22Rv1 (cell line): ENCODE measurements around the gene MGAT5B.

Experiments used
- H3K27ac ChIP-seq: fragments of 450-650 bp; 2 replicates; pipeline ENCODE4 v1.5.1; 2017
- ZFX ChIP-seq: fragments of 450-650 bp; IDR thresholded peaks from 2 replicates; pipeline ENCODE4 v1.6.1; 2017; ENCODE audit warnings: antibody characterized with exemption, borderline replicate concordance
- TF ChIP-seq, protein P1 (sequence below): fragments of 450-650 bp; IDR thresholded peaks from 2 replicates; pipeline ENCODE4 v1.5.1; 2017; ENCODE audit warnings: mild to moderate bottlenecking

MGAT5B gene

DNA sequence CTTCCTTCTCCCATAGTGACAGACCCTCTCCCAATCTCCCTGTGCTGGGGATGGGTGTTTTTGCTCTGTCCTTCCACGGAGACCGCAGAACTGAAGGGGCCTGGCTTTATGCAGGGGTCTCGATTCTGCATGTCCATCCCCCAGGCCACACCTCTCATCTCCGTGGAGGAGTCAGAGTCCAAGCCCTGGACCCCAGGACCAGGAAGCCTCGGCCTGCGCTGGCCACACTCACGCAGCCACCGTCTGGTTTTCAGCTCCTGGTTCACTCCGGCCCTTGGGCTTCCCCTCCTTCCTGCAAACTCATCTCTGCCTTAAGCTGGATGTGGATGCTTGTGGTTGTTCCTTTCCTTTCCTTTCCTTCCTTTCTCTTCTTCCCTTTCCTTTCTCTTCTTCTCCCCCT is 90.8 kb downstream of the MGAT5B start:
- no peak overlapping the region for H3K27ac ChIP-seq

DNA sequence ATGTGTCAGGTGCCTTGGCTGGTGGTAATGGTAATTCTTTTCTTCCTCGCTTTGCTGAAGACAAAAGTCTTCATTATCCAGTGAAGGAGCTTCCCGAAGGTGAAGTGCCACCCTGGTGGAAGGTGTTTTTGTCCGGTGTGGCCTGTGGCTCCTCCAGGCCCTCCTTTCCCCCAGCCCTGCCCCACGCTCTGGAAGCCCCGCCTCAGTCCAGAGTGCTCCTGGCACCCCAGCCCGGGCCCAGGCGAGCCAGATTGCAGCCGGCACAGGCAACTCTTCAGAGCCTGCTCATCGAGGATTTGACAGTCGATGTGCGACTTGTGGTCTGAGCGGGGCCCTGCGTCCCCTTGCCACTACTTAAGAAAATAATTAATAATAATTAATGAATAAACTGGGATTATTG is 93.7 kb downstream of the MGAT5B start:
- H3K27ac ChIP-seq: no peak overlapping the region
- TF ChIP-seq ZFX: no peak

More for the DNA sequence above, 90.8 kb downstream of the MGAT5B start:
- no peak for TF ChIP-seq ZFX
- TF ChIP-seq, protein P1, sequence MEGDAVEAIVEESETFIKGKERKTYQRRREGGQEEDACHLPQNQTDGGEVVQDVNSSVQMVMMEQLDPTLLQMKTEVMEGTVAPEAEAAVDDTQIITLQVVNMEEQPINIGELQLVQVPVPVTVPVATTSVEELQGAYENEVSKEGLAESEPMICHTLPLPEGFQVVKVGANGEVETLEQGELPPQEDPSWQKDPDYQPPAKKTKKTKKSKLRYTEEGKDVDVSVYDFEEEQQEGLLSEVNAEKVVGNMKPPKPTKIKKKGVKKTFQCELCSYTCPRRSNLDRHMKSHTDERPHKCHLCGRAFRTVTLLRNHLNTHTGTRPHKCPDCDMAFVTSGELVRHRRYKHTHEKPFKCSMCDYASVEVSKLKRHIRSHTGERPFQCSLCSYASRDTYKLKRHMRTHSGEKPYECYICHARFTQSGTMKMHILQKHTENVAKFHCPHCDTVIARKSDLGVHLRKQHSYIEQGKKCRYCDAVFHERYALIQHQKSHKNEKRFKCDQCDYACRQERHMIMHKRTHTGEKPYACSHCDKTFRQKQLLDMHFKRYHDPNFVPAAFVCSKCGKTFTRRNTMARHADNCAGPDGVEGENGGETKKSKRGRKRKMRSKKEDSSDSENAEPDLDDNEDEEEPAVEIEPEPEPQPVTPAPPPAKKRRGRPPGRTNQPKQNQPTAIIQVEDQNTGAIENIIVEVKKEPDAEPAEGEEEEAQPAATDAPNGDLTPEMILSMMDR: no peak

DNA sequence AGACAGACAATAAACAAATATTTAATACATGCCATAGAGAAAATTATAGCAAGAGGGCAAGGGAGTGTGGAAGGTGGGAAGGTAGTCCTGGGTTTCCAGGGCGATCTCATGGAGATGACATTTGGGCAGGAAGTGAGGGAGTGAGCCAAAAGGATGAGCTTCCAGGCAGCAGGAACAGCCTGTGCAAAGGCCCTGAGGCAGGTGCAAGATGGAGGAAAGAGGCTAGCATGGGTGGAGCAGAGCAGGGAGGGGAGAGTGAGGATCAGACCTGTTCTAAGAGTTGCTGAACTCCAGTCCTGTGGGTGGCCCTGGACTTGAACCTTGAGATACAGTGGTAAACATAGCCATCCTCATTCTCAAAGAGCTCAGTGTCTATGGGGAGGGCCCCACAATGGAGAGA is 94.7 kb downstream of the MGAT5B start:
- TF ChIP-seq ZFX: no peak
- TF ChIP-seq, protein P1: no peak
- no peak overlapping the region for H3K27ac ChIP-seq

DNA sequence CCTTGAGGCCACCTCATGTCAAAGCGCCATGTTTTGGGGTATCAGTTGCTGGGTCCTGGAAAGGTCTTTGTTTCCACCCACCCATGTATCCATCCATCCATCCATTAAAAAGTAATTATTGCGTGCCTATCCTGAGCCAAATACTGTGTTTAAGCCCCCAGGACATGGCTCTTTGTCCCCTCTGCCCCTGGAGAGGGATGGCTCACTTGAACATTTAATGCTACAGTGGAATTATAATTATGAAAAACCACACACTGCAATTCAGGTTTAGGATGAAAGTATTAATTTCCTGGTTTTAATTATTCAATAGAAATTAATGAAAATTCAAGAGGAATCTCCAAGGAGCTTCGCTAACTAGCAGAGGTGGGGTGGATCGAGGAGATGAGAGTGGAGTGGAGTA is 97.8 kb downstream of the MGAT5B start:
- H3K27ac ChIP-seq: no peak overlapping the region
- TF ChIP-seq ZFX: no peak
- TF ChIP-seq, protein P1: no peak

DNA sequence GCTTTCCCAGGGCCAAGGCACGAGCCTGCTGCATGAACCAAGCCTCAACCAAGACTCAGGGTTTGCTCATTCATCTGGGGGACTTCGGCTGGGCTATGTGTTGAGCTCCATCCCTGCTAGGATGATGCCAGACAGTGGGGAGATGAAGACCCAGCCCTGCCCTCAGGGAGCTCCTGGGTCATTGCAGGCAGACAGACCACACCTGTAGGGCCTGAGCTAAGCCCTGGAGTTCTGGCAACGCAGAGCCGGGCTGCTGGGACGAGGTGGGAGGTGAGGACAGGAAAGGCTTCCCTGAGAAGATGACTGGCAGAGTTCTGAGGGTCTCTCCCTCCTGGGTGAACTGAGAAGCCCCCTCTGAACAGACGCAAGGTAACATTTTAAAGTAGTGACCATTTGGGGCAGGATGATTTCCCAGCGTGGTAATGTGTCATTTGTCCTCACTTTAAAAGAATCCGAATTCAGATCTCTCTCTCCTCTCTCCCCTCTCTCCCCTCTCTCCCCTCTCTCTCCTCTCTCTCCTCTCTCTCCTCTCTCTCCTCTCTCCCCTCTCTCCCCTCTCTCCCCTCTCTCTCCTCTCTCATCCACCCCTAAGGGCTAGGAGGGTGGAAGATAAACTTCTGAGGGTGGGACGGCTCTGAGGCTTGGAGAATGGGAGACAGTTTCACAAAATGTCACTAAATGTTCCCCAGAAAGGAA is 98.4 kb downstream of the MGAT5B start:
- TF ChIP-seq, protein P1: no peak
- no peak for TF ChIP-seq ZFX
- H3K27ac ChIP-seq: no peak overlapping the region

DNA sequence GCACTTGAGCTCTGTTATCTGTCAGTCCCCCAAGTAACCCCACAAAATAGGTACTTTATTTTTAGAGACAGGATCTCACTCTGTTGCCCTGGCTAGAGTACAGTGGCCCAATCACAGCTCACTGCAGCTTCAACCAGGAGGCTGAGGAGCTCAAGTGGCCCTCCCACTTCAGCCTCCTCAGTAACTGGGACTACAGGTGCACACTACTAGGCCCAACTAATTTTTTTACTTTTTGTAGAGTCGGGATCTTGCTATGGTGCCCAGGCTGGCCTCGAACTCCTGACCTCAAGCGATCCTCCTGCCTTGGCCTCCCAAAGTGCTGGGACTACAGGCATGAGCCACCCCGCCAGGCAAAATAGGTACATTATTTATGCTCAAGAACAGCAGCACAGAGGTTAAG is 99.6 kb downstream of the MGAT5B start:
- TF ChIP-seq, protein P1: no peak
- TF ChIP-seq ZFX: no peak
- no peak overlapping the region for H3K27ac ChIP-seq

DNA sequence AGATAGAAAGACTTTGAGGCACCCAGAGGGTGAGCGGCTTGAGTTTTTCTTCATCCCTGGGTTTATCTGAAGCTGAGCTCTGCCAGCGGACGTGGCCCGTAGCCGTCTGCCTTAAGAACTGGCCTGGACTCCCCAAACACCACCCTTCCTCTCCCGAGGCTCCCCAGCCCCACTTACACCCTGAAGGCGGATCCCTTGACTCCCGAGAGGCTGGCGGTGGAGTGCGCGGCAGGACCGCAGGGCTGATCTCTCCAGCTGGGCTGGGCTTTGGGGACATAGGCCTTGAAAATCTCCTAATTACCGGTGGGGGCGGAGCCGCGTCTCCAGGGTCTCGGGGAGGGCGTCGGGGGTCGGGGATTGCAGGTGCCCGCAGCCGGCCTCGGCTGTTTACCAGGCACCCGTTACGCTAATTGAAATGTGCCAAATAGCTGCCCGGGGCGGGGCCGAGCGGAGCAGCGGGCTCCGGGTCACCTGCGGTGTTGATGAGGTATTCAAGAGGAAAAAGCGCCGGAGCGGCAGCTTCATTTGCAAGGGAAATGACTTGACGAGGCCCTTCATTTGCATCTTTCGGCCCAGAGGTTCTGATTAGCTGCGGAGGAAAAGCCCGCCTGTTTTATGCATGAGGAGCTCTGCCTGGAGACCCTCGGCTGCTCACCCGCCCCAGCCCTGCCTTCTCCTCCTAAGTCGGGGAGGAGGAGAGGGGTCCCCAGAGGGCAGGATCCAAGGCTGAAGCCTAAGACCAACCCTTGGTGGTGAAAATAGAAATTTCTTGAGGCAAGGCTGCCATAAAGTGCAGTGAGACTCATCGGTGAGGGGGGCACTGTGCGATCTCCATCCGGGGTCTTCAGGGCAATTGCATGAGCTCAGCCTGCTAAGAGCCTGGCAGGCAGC is 100.7 kb downstream of the MGAT5B start:
- TF ChIP-seq, protein P1: no peak
- TF ChIP-seq ZFX: no peak
- no peak overlapping the region for H3K27ac ChIP-seq
